Stimulated activated naive CD8-positive, alpha-beta T cell treated with anti-CD3 and anti-CD28 coated beads, Interleukin-15, amount 100 ng/mL, for 72 hours (primary cell): ENCODE data around the gene SPATA24.

Experiments
- ATAC-seq: fragments of 150-1000 bp; cut with Tn5 transposase; 2 replicates; pipeline ENCODE4 v1.10.0; 2021; ENCODE audit warnings: mild to moderate bottlenecking, moderate library complexity
- DNase-seq, 2 donors: peaks; one replicate each; pipeline ENCODE4 v3.0.0; 2021 to 2022
- H3K27ac Mint-ChIP-seq, 2 donors: one replicate each; pipeline ENCODE4 v1.8.0; 2022; ENCODE audit warnings: mild to moderate bottlenecking in 2 of 2, mixed read lengths in 2 of 2, moderate library complexity in 2 of 2
- H3K27me3 Mint-ChIP-seq: one replicate; pipeline ENCODE4 v1.8.0; 2022; ENCODE audit warnings: mixed read lengths
- H3K4me1 Mint-ChIP-seq: one replicate; pipeline ENCODE4 v1.8.0; 2022; ENCODE audit warnings: mild to moderate bottlenecking, mixed read lengths
- H3K4me3 Mint-ChIP-seq, 2 donors: one replicate each; pipeline ENCODE4 v1.8.0; 2022; ENCODE audit warnings: mild to moderate bottlenecking in 2 of 2, mixed read lengths in 2 of 2, moderate library complexity in 1 of 2
- H3K9me3 Mint-ChIP-seq, 2 donors: one replicate each; pipeline ENCODE4 v1.8.0; 2022; ENCODE audit warnings: mixed read lengths in 2 of 2

The SPATA24 gene

GRCh38 chr5:139408191-139408590 lies 4.3 kb upstream of the SPATA24 start:
- Mint-ChIP-seq H3K27me3 (no peaks in the 10 kb centered on the region), H3K9me3 (no peaks in the 10 kb centered on the region), H3K4me1 (peaks cover 34% of the 10 kb centered on the region), H3K4me3 (no peak overlapping the region), H3K27ac (no peak overlapping the region)
- no peak for DNase-seq
- no peak for ATAC-seq

GRCh38 chr5:139407517-139407916 lies 3.6 kb upstream of the SPATA24 start:
- DNase-seq: no peak
- Mint-ChIP-seq H3K27ac (no peak overlapping the region), H3K27me3 (no peaks in the 10 kb centered on the region), H3K4me1 (peaks cover 34% of the 10 kb centered on the region), H3K9me3 (no peaks in the 10 kb centered on the region), H3K4me3 (no peak overlapping the region)
- no peak for ATAC-seq

DNA sequence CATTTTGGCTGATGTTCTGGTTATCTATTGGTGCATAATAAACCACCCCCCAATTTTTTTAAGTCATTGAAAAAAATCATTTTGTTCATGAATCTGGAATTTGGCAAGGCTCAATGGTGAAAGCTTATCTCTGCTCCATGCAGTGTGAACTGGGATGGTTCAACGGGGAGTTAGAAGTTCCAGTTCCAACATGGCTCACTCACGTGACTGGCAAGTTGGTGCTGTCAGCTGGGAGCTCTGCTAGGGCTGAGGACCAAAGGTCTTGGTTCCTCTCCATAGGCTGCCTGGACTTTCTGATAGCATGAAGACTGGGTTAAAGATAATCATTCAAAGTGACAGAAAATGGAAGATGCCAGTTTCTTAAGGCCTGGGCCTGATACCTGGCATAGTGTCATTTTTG lies 3.1 kb upstream of the SPATA24 start:
- ATAC-seq: no peak
- no peak overlapping the region for H3K27ac Mint-ChIP-seq
- no peaks in the 10 kb centered on the region for H3K27me3 Mint-ChIP-seq
- H3K4me3 Mint-ChIP-seq: no peak overlapping the region
- no peak for DNase-seq
- no peaks in the 10 kb centered on the region for H3K9me3 Mint-ChIP-seq
- peaks cover 37% of the 10 kb centered on the region for H3K4me1 Mint-ChIP-seq

DNA sequence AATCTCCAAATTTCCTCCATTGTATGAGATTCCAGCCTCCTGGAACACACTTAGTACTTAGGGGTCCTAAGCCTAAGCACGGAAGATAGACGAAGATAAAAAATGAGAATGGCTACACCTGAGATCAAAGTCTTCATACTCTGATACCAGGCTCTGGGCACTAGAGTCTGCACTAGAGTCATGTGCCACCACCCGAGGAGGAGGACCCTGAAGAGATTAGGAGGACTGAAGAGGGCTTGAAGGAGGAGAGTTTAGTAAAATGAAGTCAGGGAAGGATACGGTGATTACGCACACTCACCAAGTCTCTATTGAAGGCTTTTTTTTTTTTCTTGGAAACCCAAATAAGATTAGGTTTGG lies 573 bp upstream of the SPATA24 start:
- DNase-seq (no peak), ATAC-seq (peak; percentile 2)
- no peaks in the 10 kb centered on the region for H3K9me3 Mint-ChIP-seq
- peaks cover 45% of the 10 kb centered on the region for H3K4me1 Mint-ChIP-seq
- H3K4me3 Mint-ChIP-seq: peak overlapping the region; percentile 83 to 99
- peak overlapping the region; percentile 98 to 100 for H3K27ac Mint-ChIP-seq
- no peaks in the 10 kb centered on the region for H3K27me3 Mint-ChIP-seq

DNA sequence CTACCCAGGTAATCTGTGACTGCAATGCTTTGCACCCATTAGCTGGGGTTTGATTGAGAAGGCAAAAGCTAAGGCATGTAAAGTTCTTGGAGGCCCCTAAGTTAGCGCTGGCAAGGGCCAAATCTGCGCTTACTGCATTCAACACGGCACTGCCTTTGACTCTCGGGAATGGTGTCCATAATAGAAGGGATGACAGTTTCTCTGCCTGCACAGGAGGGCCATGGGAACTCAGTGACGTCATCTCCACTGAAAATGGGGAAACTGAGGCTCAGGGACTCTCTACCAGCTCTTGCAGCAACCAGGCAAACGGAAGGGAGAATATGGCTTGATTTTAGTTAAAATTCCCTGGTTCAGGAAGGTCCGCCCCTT lies 487 bp downstream of the SPATA24 start:
- no peak for DNase-seq
- Mint-ChIP-seq H3K9me3 (no peaks in the 10 kb centered on the region), H3K27me3 (no peaks in the 10 kb centered on the region), H3K27ac (peak overlapping the region; percentile 98 to 100), H3K4me3 (peak overlapping the region; percentile 83 to 99), H3K4me1 (peaks cover 52% of the 10 kb centered on the region)
- no peak for ATAC-seq

DNA sequence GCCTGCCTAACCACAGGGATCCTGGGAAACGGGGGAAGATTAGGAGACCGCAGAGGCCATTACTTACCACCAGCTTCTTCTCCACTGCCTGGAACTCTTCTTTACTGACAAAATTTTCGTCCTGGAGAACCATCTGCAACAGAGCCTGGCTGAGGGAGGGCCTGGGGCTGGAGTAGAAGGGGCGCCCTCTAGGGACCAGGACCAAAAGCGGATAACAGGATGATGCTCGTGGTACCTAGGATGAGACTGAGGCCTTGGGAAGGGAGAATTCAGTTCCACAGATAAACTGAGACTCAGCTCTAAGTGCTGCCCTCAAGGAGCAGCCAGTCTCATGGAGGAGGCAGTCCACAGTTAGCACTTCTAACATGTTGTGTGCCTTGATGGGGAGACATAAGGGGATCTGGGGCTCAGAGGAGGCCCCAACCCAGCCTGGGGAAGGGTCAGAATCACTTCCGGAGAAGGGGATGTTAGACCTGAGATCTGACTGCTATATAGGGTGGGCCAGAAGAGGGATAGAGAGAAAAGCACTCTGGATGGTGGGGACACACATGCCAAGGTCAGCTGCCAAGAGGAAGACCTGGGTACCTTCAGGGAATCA lies 1.2 kb downstream of the SPATA24 start:
- DNase-seq (no peak), ATAC-seq (no peak)
- Mint-ChIP-seq H3K27me3 (no peaks in the 10 kb centered on the region), H3K4me3 (peak overlapping the region; percentile 83 to 99), H3K9me3 (no peaks in the 10 kb centered on the region), H3K27ac (peak overlapping the region in 1 of 2 donors; percentile 98), H3K4me1 (peaks cover 54% of the 10 kb centered on the region)

DNA sequence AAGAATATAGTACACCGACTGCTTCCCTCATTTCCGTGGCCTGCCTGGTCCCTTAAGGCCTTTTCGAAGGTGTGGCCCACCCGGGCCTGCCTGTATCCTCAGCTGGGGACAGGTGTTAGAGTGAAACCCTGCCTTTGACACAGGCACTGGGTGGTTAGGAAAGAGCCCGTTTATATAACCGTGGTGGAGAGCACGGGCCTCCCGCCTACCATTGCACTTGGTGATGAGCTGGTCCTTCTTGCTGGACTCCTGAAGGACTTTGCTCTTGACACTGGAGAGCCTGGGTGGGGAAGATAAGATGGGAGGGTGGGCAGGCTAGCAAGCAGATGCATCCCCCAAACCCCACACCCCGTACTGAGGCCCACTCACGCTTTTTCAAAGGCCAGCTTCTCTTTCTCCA lies 2.3 kb downstream of the SPATA24 start:
- DNase-seq (no peak), ATAC-seq (no peak)
- Mint-ChIP-seq H3K4me1 (peaks cover 57% of the 10 kb centered on the region), H3K4me3 (no peak overlapping the region), H3K27me3 (no peaks in the 10 kb centered on the region), H3K9me3 (no peaks in the 10 kb centered on the region), H3K27ac (peak overlapping the region in 1 of 2 donors; percentile 35)

- H3K27ac Mint-ChIP-seq: peak overlapping the region; percentile 21 to 26
- H3K4me1 Mint-ChIP-seq: peaks cover 70% of the 10 kb centered on the region
- ATAC-seq (peak; percentile 27), DNase-seq (peak in 1 of 2 donors; percentile 49)
- no peaks in the 10 kb centered on the region for H3K27me3 Mint-ChIP-seq
- H3K9me3 Mint-ChIP-seq: no peaks in the 10 kb centered on the region
- peak overlapping the region; percentile 7 to 51 for H3K4me3 Mint-ChIP-seq
Observed at GRCh38 chr5:139399501-139400121, 4.3 kb downstream of the SPATA24 start.

DNA sequence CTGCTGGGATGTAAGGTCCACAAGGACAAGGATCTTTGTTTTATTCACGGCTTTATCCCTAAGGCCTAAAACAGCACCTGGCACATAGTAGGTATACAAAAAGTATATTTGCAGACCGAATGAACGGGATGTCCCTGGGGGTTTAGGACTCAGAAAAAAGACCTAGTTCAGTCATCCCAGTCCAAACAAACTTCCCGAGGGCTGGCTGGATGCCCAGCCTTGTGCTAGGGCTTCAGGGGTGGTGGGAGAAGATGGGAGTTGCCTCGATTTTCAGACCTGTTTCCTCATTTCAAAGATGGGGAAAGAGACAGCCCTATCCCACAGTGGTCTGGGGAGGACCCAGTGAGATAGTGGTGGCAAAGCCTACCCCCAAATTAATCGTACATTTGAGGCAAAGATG lies 6.0 kb downstream of the SPATA24 start:
- Mint-ChIP-seq H3K9me3 (no peaks in the 10 kb centered on the region), H3K4me1 (peaks cover 59% of the 10 kb centered on the region), H3K27me3 (no peaks in the 10 kb centered on the region), H3K27ac (no peak overlapping the region), H3K4me3 (no peak overlapping the region)
- no peak for DNase-seq
- no peak for ATAC-seq

GRCh38 chr5:139396691-139397090 lies 7.2 kb downstream of the SPATA24 start:
- no peak overlapping the region for H3K4me3 Mint-ChIP-seq
- H3K9me3 Mint-ChIP-seq: no peaks in the 10 kb centered on the region
- H3K27me3 Mint-ChIP-seq: no peaks in the 10 kb centered on the region
- no peak for ATAC-seq
- H3K4me1 Mint-ChIP-seq: peaks cover 57% of the 10 kb centered on the region
- no peak for DNase-seq
- H3K27ac Mint-ChIP-seq: no peak overlapping the region

GRCh38 chr5:139395844-139396640 lies 7.8 kb downstream of the SPATA24 start:
- Mint-ChIP-seq H3K4me3 (peak overlapping the region in 1 of 2 donors; percentile 80), H3K27ac (peak overlapping the region in 1 of 2 donors; percentile 33), H3K27me3 (no peaks in the 10 kb centered on the region), H3K9me3 (no peaks in the 10 kb centered on the region), H3K4me1 (peaks cover 63% of the 10 kb centered on the region)
- ATAC-seq: no peak
- no peak for DNase-seq

GRCh38 chr5:139394654-139395566 lies 9.0 kb downstream of the SPATA24 start, which contains the start of gene PROB1:
Gene PROB1, minus strand, starts transcription at chr5:139395104. Its CDS starts 23 bp downstream, at chr5:139395081.
- Mint-ChIP-seq H3K4me1 (peaks cover 71% of the 10 kb centered on the region), H3K27ac (peak within 1 kb of the TSS; percentile 88 to 98), H3K9me3 (no peaks in the 10 kb centered on the region), H3K27me3 (no peaks in the 10 kb centered on the region), H3K4me3 (peak within 1 kb of the TSS; percentile 94 to 100)
- ATAC-seq (no peak), DNase-seq (no peak)

DNA sequence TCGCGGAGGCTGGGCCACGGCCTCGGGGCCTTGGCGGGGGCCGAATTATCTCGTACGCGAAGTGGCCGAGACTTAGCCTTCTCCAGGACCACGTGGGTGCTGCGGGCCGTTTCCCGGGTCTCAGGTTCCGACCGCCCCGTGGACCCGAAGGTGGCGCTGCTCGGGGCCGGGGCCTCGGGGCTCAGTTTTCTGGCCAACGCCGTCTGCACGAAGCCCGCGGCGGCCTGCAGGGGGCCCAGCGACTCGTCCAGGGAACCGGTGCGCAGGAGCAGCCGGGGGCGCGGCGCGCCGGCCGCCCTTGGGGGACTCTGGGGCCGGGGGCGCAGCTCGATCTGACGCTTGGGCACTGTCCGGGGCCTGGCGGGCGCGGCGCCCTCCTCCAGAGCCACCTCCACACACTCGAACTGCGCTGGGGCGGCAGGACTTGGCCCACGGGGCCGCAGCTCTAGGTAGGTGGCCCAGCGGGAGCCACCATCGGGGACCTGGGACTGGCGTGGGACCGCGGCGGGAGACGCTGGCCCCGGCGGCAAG lies 9.7 kb downstream of the SPATA24 start:
- peak; percentile 70 to 80 for DNase-seq
- peak overlapping the region; percentile 88 to 98 for H3K27ac Mint-ChIP-seq
- peak overlapping the region; percentile 94 to 100 for H3K4me3 Mint-ChIP-seq
- H3K27me3 Mint-ChIP-seq: no peaks in the 10 kb centered on the region
- ATAC-seq: peak; percentile 2
- H3K9me3 Mint-ChIP-seq: no peaks in the 10 kb centered on the region
- peaks cover 71% of the 10 kb centered on the region for H3K4me1 Mint-ChIP-seq

GRCh38 chr5:139393497-139394122 lies 10.3 kb downstream of the SPATA24 start:
- ATAC-seq (no peak), DNase-seq (no peak)
- Mint-ChIP-seq H3K4me3 (peak overlapping the region; percentile 94 to 100), H3K27ac (peak overlapping the region; percentile 88 to 98), H3K4me1 (peaks cover 72% of the 10 kb centered on the region), H3K9me3 (no peaks in the 10 kb centered on the region), H3K27me3 (no peaks in the 10 kb centered on the region)
